ENCODE measurements around the gene ING4.

DNA sequence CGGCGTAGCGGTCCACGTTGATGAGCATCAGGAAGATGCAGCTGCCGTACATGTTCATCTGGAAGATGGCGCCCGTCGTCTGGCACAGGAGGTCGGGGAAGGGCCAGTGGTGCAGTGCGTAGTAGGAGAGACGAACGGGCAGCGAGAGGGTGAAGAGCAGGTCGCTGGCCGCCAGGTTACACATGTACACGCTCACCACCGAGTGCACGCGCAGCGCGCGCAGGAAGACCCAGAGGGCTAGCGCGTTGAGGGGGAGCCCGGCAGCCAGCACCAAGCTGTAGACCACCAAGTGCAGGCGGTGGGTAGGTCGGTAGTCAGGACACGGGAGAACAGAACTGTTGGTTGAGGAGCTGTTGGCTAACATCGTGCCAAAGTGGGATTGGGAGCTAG, 42.0 kb downstream of the ING4 start:
- TF ChIP-seq POLR2A (IDR thresholded peaks at IDR 0.05; ENCODE audit: low read depth, low read length) (no peak), RAD21 (IDR thresholded peaks at IDR 0.05; ENCODE audit: low read length) (no peak), CTCF (conservative IDR thresholded peaks at IDR 0.05; ENCODE audit: low read depth, low read length) (no peak), CEBPB (IDR thresholded peaks at IDR 0.05; ENCODE audit: low read depth, low read length) (no peak), BHLHE40 (IDR thresholded peaks at IDR 0.05; ENCODE audit: low read depth, low read length) (no peak)
- TF ChIP-seq, protein P1, sequence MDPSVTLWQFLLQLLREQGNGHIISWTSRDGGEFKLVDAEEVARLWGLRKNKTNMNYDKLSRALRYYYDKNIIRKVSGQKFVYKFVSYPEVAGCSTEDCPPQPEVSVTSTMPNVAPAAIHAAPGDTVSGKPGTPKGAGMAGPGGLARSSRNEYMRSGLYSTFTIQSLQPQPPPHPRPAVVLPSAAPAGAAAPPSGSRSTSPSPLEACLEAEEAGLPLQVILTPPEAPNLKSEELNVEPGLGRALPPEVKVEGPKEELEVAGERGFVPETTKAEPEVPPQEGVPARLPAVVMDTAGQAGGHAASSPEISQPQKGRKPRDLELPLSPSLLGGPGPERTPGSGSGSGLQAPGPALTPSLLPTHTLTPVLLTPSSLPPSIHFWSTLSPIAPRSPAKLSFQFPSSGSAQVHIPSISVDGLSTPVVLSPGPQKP (IDR thresholded peaks at IDR 0.05; ENCODE audit: borderline replicate concordance, low read depth, low read length): no peak
